ENCODE results near the gene RAB3IP.

GRCh38 chr12:69836015-69836414 is 97.4 kb downstream of the RAB3IP start:
- TF ChIP-seq CTCF (IDR thresholded peaks at IDR 0.05; ENCODE audit: low read depth, low read length) = no peak
- no peak for TF ChIP-seq EZH2phosphoT487 (IDR thresholded peaks at IDR 0.05; ENCODE audit: low read depth)

All from OCI-LY3 (cell line).